Measurements from ENCODE around the gene METTL2B.
"Not testable (repeated sequence)": the region's sequence is repeated elsewhere in the genome, so short reads cannot be mapped to it uniquely, and the experiment has no call there.

METTL2B gene

DNA sequence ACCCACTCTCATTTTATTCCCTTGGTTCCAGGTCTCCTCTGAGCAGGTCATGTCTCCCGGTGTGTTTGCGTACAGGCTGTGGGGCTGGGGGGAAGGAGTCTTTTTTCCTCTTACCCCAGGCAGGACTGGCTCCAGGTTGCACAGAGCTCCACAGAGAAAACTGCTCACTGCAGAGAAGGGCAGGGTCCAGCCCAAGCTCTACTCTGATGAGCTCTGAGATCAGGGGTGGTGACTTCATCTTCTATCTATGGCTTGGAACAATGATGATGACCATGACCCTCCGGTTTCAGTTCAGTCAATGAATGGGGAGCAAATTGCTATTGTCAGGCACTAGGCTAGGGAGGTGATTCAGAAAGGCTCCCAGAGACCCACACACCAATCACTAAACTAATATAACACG, 49.0 kb downstream of the METTL2B start:
- DNase-seq (ENCODE audit: low spot score), result not testable (repeated sequence)

DNA sequence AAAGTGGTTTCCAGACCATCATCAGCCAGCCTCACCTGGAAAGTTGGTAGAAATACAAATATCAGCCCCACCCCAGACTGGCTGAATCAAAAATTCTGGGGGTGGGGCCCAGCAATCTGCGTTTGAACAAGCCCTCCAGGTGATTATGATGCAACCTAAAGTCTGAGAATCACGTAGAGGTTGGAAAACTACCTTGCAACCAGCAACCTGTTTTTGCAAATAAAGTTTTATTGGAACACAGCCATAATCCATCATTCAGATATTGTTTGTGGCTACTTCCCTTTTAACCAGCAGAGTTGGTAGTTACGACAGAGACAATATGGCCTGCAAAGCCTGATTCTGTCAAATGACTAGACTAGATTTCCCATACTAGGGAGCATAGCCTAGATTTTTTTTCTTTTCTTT, 49.5 kb downstream of the METTL2B start:
- DNase-seq (ENCODE audit: low spot score), result not testable (repeated sequence)

DNA sequence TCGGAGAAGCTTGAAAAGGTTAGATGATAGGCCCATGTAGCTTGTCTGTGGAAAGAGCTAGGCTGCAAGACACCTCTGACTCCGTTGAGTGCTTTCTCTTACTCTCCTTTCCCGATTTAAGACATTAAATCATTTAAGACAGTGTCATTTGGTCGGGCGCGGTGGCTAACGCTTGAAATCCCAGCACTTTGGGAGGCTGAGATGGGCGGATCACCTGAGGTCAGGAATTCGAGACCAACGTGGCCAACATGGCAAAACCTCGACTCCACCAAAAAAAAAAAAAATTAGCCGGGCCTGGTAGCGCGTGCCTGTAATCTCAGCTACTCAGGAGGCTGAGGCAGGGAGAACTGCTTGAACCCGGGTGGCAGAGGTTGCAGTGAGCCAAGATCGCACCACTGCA, 52.6 kb downstream of the METTL2B start:
- not testable (repeated sequence) for DNase-seq (ENCODE audit: low spot score)

GRCh38 chr7:128530121-128530854, 53.7 kb downstream of the METTL2B start:
- DNase-seq (ENCODE audit: low spot score), result not testable (repeated sequence)

GRCh38 chr7:128530855-128531104, 54.2 kb downstream of the METTL2B start:
- DNase-seq (ENCODE audit: low spot score), result no peak

- peak; percentile 68 for DNase-seq (ENCODE audit: low spot score)
Measured at GRCh38 chr7:128531105-128531954, 54.8 kb downstream of the METTL2B start.

GRCh38 chr7:128531955-128532478, 55.5 kb downstream of the METTL2B start:
- DNase-seq (ENCODE audit: low spot score), result peak; percentile 42

DNA sequence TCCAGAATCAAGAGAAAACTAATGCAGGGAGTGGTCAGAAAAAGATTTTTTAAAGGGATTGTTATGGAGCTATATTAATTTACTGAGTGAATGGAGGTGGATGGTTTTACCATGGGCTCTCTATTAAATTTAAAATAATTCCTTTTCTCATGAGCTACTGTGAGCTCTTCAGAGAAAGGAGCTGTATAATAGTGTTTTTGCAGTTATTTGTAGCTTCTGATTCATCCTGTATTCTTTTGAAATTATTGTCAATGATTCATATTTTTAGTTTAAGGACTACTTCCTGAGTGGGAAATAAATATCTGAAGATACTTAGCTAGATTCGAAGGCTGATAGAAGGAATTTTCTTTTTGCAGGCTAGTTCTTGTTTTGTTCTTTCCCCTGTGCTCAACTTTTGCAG, 56.4 kb downstream of the METTL2B start:
- DNase-seq (ENCODE audit: low spot score), result not testable (repeated sequence)

- not testable (repeated sequence) for DNase-seq (ENCODE audit: low spot score)
Measured at GRCh38 chr7:128537410-128537809, 60.9 kb downstream of the METTL2B start.

GRCh38 chr7:128542530-128542929, 66.0 kb downstream of the METTL2B start:
- DNase-seq (ENCODE audit: low spot score), result not testable (repeated sequence)

GRCh38 chr7:128543300-128543699, 66.8 kb downstream of the METTL2B start:
- not testable (repeated sequence) for DNase-seq (ENCODE audit: low spot score)

GRCh38 chr7:128546319-128546851, 69.8 kb downstream of the METTL2B start:
- not testable (repeated sequence) for DNase-seq (ENCODE audit: low spot score)

- no peak for DNase-seq (ENCODE audit: low spot score)
Measured at GRCh38 chr7:128550920-128551319, 74.4 kb downstream of the METTL2B start.

DNA sequence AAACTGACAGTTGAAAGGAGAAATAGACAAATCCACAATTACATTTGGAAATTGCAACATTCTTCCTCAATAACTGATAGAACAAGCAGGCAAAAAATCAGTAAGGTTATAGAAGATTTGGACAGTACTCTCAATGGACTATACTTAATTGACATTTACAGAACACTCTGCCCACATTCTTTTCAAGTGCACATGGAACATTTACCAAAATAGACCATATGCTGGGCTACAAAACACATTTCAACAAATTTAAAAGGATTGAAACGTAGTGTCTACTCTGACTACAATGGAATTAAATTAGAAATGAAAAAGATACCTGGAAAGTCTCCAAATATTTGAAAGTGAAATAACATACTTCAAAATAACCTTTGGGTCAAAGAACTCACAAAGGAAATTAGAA, 77.8 kb downstream of the METTL2B start:
- not testable (repeated sequence) for DNase-seq (ENCODE audit: low spot score)

Data from hematopoietic multipotent progenitor cell treated with erythropoietin and hydrocortisone succinate and interleukin-3 and kit ligand, for 15 days (in vitro differentiated cells).